Mucosa of stomach (tissue), 1 donor: ENCODE data around the gene SMIM23.

Experiments
- H3K27me3 ChIP-seq: one replicate; pipeline ENCODE4 v1.7.0; 2013; ENCODE audit warnings: mild to moderate bottlenecking, low read length; ENCODE audit not compliant: control insufficient read depth, insufficient read depth
- H3K36me3 ChIP-seq: one replicate; pipeline ENCODE4 v1.7.0; 2013; ENCODE audit warnings: low read length; ENCODE audit not compliant: control insufficient read depth, insufficient read depth
- H3K4me1 ChIP-seq: one replicate; pipeline ENCODE4 v1.7.0; 2013; ENCODE audit warnings: mild to moderate bottlenecking, low read length; ENCODE audit not compliant: control insufficient read depth, insufficient read depth
- H3K4me3 ChIP-seq: one replicate; pipeline ENCODE4 v1.7.0; 2013; ENCODE audit warnings: low read length
- H3K9ac ChIP-seq: one replicate; pipeline ENCODE4 v1.7.0; 2013; ENCODE audit warnings: mild to moderate bottlenecking, low read length, moderate library complexity
- H3K9me3 ChIP-seq: one replicate; pipeline ENCODE4 v1.7.0; 2013; ENCODE audit warnings: mild to moderate bottlenecking, low read length, moderate library complexity; ENCODE audit not compliant: control insufficient read depth
- donor health status: Pancreatic carcinoma.

SMIM23 gene

GRCh38 chr5:171755354-171755821 is 30.2 kb upstream of the SMIM23 start:
- Histone ChIP-seq H3K4me3 (no peak overlapping the region), H3K9ac (no peak overlapping the region), H3K9me3 (no peaks in the 10 kb centered on the region), H3K27me3 (no peaks in the 10 kb centered on the region), H3K36me3 (no peaks in the 10 kb centered on the region), H3K4me1 (peaks cover 5% of the 10 kb centered on the region)

GRCh38 chr5:171757853-171758535 is 27.6 kb upstream of the SMIM23 start:
- Histone ChIP-seq H3K9me3 (no peaks in the 10 kb centered on the region), H3K36me3 (no peaks in the 10 kb centered on the region), H3K9ac (no peak overlapping the region), H3K4me3 (no peak overlapping the region), H3K27me3 (no peaks in the 10 kb centered on the region), H3K4me1 (peaks cover 5% of the 10 kb centered on the region)

GRCh38 chr5:171759777-171760176 is 25.8 kb upstream of the SMIM23 start:
- Histone ChIP-seq H3K27me3 (no peaks in the 10 kb centered on the region), H3K9ac (no peak overlapping the region), H3K4me3 (no peak overlapping the region), H3K9me3 (no peaks in the 10 kb centered on the region), H3K36me3 (no peaks in the 10 kb centered on the region), H3K4me1 (peaks cover 5% of the 10 kb centered on the region)

GRCh38 chr5:171762021-171762608 is 23.5 kb upstream of the SMIM23 start:
- H3K9me3 ChIP-seq = no peaks in the 10 kb centered on the region
- peaks cover 5% of the 10 kb centered on the region for H3K4me1 ChIP-seq
- H3K27me3 ChIP-seq = no peaks in the 10 kb centered on the region
- H3K4me3 ChIP-seq = no peak overlapping the region
- H3K9ac ChIP-seq = no peak overlapping the region
- no peaks in the 10 kb centered on the region for H3K36me3 ChIP-seq

GRCh38 chr5:171762903-171763302 is 22.7 kb upstream of the SMIM23 start:
- Histone ChIP-seq H3K36me3 (no peaks in the 10 kb centered on the region), H3K4me3 (no peak overlapping the region), H3K4me1 (peaks cover 5% of the 10 kb centered on the region), H3K27me3 (no peaks in the 10 kb centered on the region), H3K9me3 (no peaks in the 10 kb centered on the region), H3K9ac (no peak overlapping the region)

- Histone ChIP-seq H3K4me3 (no peak overlapping the region), H3K9me3 (no peaks in the 10 kb centered on the region), H3K4me1 (no peaks in the 10 kb centered on the region), H3K36me3 (no peaks in the 10 kb centered on the region), H3K9ac (no peak overlapping the region), H3K27me3 (no peaks in the 10 kb centered on the region)
Measured at GRCh38 chr5:171764265-171764664, 21.4 kb upstream of the SMIM23 start.

GRCh38 chr5:171766875-171767274 is 18.7 kb upstream of the SMIM23 start:
- H3K9ac ChIP-seq = no peak overlapping the region
- no peak overlapping the region for H3K4me3 ChIP-seq
- H3K9me3 ChIP-seq = no peaks in the 10 kb centered on the region
- H3K36me3 ChIP-seq = no peaks in the 10 kb centered on the region
- H3K27me3 ChIP-seq = no peaks in the 10 kb centered on the region
- no peaks in the 10 kb centered on the region for H3K4me1 ChIP-seq

GRCh38 chr5:171770153-171770552 is 15.5 kb upstream of the SMIM23 start:
- Histone ChIP-seq H3K4me3 (no peak overlapping the region), H3K27me3 (no peaks in the 10 kb centered on the region), H3K4me1 (no peaks in the 10 kb centered on the region), H3K9ac (no peak overlapping the region), H3K36me3 (no peaks in the 10 kb centered on the region), H3K9me3 (no peaks in the 10 kb centered on the region)

GRCh38 chr5:171771856-171772255 is 13.8 kb upstream of the SMIM23 start:
- no peaks in the 10 kb centered on the region for H3K27me3 ChIP-seq
- no peaks in the 10 kb centered on the region for H3K9me3 ChIP-seq
- H3K4me1 ChIP-seq = no peaks in the 10 kb centered on the region
- H3K36me3 ChIP-seq = no peaks in the 10 kb centered on the region
- no peak overlapping the region for H3K9ac ChIP-seq
- H3K4me3 ChIP-seq = no peak overlapping the region

GRCh38 chr5:171773106-171773505 is 12.5 kb upstream of the SMIM23 start:
- Histone ChIP-seq H3K9me3 (no peaks in the 10 kb centered on the region), H3K4me1 (no peaks in the 10 kb centered on the region), H3K27me3 (no peaks in the 10 kb centered on the region), H3K36me3 (no peaks in the 10 kb centered on the region), H3K4me3 (no peak overlapping the region), H3K9ac (no peak overlapping the region)

GRCh38 chr5:171774418-171774817 is 11.2 kb upstream of the SMIM23 start:
- Histone ChIP-seq H3K36me3 (no peaks in the 10 kb centered on the region), H3K4me1 (no peaks in the 10 kb centered on the region), H3K9ac (no peak overlapping the region), H3K4me3 (no peak overlapping the region), H3K9me3 (no peaks in the 10 kb centered on the region), H3K27me3 (no peaks in the 10 kb centered on the region)

- Histone ChIP-seq H3K36me3 (no peaks in the 10 kb centered on the region), H3K9ac (no peak overlapping the region)
Measured at GRCh38 chr5:171776213-171776612, 9.4 kb upstream of the SMIM23 start.

More at GRCh38 chr5:171776213-171776612, 9.4 kb upstream of the SMIM23 start:
- H3K4me3 ChIP-seq = no peak overlapping the region
- H3K27me3 ChIP-seq = no peaks in the 10 kb centered on the region
- H3K9me3 ChIP-seq = no peaks in the 10 kb centered on the region
- no peaks in the 10 kb centered on the region for H3K4me1 ChIP-seq
